NCI-H2227 (cell line): ENCODE measurements around the gene CCNJ.

ENCODE experiments used
- DNase-seq: peaks from one replicate; lab custom pipeline; 2025; ENCODE audit not compliant: unreplicated experiment; lab: John Stamatoyannopoulos, UW

The CCNJ gene

DNA sequence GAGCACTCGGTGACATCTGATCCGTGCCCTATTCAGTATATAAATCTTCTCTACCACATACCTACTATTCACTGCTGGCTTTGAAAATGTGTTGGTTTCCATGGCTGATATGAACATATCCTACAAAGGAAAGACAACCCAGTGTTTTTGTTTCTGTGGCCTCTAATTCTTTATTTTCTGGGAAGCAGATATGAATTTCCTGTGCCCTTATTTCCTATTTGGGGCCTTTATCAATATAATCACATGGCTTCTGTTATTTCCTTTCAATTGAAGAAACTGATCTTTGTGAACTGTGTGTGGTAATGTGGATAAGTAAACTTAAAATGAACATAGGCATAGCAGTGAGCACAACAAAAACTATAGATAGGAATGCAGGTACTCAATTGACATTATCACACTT lies 10.6 kb downstream of the CCNJ start:
- DNase-seq: no peak

DNA sequence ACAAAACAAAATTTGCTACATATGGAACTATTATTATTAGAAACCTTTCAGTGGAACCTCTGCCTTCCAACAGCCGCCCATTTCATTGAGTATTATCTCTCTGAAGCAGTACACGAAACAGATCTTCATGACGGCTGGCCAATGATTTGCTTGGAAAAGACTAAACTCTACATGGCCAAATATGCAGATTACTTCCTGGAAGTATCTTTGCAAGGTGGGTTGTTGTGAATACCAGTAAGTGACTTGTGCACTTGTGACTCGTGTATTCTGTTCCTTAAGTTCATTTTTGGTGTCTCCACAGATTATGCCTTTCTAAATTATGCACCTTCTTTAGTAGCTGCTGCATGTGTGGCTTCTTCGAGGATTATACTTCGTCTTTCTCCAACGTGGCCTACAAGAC lies 13.4 kb downstream of the CCNJ start:
- DNase-seq: no peak

DNA sequence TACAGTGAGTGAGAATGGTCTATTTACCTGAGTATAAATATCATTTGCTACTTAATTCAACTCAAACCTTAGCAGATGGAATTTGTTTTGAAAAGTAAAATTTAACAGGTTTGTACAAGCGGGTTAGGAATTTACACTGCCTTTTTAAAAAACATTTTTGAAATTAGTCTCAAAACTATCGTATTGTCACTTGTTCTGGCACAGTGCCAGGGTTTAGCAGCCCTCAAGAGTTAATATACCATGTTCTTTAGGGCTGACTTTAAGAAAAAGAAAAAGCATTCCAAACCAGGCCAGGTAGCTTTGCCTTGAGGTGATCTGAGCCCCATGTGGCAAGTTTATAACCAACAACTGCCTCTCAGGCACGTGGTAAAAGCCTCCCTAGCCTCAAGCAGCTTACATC lies 17.8 kb downstream of the CCNJ start:
- no peak for DNase-seq

DNA sequence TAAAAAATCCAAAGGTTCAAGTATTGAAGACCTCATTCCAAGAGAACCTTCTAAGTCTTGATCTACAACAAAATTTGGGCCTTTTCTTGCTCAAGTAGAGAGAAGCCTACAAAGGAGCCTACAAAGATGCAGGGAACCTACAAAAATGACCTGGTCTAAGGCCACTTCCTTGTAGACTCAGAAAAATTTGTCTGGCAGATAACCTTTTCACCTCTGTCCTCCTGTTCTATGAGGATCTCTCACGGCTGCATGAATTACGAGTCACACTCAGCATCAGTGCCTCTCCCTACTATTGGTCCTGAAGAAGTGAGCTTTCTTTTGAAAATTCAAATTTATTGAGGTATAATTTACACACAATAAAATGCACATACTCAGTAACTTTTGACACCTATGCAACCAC lies 29.3 kb downstream of the CCNJ start:
- no peak for DNase-seq

DNA sequence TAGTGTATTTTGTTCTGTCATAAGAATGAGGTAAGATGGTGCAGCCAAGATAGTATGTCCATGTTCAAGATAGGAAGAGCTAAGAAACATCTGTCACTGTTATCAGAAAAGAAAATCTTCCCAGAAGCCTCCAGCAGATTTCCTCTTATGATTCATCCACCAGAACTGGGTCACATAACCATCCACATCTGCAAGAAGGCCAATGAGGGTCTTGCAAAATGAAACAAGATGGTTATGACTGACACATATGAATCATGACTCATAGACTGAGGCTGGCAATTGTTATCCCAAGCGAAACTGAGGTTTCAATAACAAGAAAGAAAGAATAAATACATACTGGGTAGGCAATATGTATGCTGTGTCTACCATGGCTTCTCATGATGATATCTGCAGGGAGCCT lies 30.3 kb downstream of the CCNJ start:
- DNase-seq: no peak

DNA sequence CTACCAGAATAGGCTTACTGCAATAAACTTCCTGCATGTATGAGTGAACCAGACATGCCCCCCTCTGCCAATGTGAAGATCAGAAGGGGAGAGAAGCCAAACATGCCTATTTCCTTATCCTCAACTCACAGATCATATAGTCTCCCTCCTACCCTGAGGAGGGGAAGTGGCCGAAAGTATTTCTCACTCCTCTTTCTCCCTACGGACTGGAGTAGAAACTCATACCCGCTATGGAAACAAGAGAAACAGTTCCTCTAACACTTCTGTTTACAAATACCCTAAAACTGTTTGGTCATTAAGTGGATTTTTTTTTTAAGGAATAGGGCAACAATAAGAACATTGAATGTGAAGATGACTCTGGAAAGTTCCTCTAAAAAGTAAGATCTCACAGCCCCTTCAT lies 31.4 kb downstream of the CCNJ start:
- no peak for DNase-seq

DNA sequence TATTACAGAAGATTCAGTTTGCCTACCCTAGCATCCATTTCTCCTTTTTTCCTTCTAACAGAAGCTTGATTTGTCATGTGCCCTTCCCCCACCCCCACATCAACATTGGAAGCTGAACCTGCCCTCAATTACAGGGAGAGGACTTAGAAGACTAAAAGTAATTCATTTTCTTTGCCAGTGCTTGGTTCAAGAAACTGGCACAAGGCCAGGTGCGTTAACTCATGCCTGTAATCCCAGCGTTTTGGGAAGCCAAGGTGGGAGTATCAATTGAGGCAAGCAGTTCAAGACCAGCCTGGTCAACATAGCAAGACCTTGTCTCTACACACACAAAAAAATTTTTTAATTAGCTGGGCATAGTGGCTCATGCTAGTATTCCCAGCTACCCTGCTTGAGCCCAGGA lies 32.6 kb downstream of the CCNJ start:
- peak; percentile 3 for DNase-seq

DNA sequence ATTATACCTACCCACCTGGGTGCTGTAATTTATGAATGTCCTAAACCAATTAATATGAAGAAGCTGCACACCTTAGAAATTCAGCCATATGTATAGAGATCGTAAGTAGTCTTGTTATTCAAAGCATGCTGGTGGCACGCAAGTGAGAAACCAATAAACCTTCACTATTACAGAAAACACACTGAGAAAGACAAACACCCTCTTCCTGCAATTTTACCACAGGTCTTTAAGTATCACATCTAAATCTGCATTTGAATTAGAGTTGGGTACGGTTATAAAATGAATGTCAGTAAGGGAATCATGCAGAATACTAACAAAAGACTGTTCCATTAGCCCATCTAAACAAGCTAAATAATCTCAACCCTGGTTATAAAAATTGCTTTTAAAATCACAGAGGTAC lies 33.8 kb downstream of the CCNJ start:
- no peak for DNase-seq

DNA sequence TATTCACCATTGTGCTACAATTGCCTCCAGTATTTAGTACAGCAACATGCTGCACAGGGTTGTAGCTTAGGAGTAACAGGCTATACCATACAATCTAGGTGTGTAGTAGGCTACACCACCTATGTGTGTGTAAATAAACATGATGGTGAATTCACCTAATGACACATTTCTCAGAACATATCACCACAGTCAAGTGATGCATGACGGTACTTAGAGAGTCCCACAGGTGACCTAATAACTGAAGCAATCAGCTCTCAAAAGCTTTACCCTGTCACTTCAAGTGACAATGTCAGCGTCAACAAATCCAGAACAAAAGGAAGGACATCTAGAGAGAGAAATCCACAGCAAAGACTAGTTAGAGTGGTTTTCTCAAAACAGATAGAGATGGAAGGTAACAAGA lies 38.8 kb downstream of the CCNJ start:
- DNase-seq: no peak

DNA sequence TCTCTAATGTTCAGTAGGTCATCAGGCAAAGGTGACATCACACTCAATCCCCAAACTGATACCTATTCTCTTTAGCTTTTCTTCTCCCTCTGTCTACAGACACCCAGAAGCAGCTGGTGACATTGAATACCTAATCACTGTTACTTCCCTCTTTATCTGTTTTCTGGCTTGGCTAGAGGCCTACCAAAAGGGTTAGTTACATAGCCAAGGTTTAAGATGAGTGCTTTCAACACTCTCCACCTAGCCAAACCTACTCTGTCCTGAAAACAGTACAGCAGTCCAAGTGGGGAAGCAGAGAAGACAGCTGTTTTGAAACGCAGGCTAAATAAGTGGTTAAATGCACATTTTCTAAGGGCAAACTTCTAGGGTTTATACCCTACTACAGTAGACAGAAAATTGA lies 39.4 kb downstream of the CCNJ start:
- DNase-seq: no peak

DNA sequence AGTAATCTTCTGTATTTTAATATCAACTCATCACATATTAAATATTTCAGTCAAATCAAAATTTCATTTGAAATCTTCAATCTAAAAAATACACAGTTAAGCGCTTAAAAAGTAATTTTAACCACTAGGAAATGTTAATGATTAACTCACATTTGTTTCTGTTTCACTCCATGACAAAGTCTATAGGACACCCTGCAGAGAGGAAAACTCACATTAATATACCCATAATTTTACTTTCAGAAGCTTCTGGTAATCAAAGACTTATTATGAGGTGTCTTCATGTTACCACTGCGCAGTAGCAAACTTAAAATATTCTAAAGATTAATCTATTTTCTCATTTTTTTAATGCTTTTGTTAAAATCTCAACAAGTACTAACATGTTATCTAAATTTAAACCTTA lies 45.7 kb downstream of the CCNJ start:
- no peak for DNase-seq

DNA sequence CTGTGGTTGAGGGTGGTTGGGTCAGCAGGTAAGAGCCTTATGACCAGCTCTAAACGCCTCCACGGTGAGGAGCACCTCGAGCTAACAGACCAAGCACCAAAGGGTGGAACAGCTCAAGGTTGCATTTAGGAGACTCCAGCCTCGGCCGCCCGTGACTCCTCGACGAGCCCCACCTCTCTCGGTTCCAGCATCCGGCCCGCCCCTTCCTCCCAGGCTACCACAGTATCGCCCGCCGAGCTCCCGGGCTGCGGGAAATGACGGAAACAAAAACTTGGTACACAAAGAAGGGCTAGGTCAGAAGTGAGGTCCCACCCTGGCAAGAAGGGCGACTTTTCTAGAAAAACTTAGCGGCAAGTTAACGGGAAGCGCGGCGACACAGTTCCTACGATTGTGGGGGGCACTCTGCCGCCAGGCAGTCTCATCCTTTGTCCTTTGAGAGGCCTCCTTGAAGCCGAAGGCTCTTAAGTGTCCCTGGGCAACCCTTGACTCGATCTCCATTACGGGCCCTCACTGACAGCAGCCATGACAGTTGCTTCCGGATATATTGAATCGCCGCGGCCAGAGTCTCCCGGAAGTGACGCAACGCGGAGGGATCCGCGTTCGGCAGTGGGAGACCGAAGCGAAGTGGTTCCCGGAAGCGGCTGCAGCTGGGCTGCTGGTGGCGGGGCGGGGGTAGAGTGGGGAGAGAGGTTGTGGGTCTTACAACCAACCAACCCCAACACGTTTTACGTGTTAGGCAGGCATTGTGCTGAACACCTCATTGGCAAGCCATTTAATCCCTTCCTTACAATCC lies 46.5 kb downstream of the CCNJ start:
- DNase-seq: peak; percentile 95

DNA sequence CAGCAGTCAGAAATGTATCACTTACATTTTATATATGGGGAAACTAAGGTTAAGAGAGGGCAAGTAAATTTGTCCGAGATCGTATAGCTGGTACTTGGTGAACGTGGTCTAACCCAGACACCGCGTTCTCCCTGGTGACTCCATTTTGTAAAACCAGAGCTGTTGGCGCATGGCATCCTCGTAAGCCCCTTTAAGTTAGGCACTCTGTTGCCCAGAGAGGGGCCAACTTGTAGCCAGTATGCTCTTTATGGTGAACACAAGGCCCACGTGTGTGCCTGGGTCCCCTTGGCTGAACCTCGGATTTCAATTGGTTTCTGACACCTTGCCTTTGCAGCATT lies 47.0 kb downstream of the CCNJ start:
- DNase-seq: no peak

DNA sequence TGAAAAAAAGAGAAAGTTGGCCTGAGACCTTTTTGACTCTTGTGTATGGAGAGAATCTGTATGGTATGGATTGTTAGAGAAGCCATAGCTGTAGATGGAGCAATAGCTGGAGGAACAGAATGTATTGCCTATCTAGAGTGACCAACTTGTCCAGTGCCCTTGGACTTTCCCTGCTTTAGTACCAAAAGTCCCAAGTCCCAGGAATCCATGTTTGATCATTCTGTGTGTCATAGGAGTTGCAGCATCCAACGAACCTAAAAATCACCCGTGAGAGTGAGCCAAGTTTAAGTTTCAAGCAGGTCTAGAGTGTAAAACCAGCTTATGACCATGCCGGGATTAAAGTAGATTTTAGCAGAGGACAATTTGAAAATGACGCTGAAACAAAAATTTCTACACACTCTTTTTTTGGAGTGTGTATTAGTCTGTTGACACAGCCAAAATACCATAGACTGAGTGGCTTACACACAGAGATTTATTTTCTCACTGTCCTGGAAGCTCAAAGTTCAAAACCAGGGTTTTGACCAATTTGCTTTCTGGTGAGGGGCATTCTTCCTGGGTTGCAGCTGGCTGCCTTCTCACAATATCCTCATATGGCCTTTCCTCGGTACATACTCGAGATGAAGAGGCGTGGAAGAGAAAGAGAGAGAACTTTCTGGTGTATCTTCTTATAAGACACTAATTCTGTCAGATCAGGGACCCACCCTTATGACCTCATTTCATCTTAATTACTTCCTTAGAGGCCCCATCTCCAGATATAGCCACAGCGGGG lies 49.8 kb downstream of the CCNJ start:
- no peak for DNase-seq

DNA sequence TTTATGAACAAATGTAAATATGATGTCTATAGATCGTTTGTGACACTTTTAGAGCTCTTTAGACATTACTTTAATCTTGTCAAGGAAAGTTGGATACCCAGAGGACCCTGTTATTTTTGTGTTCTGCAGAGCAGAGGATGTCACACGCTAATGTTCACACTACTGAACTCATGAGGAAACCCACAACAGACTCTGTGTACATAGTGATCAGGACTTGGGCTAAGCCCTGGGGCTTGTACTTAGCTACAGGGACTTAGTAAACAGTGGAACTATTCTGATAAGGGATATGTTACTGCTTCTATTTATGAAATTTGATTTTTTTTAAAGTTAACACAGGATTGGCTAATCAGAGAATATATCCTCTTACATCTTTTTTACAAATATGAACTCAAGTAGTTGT lies 50.6 kb downstream of the CCNJ start:
- no peak for DNase-seq

DNA sequence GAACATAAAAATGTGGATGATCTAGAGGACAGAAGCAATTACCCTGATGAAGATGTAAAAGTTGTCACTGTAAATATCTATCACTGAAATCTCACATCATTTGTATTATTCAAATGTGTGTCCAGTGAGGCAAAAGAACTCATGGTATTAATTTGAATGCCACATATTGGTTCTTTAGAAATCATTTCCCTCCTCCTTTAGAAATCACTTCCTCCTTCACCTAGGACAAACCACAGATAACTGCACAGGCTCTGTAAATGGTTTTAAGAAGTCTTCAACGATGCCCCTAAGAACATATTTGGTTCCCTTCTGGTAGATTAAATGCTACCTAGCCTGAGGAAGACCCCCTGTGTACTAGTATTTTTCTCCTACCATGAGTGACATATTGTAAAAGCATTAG lies 53.6 kb downstream of the CCNJ start:
- no peak for DNase-seq

DNA sequence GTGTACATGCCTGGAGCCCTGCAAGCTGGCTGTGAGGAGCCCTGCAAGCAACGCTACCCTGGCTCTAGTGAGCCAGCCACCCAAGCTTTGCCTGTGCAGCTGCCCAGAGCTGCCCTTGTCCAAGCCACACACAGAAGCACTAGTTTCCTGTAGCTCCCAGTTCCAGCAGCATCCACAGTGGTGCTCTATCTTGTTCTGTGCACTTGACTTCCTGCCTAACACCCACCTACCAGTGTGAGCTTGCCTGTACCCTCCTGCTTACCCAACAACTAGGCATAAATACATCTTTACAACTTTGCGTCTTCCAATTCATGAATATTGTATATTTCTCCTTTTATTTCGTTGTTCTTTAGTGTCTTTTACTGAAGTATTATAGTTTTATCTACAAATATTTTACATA lies 54.5 kb downstream of the CCNJ start:
- no peak for DNase-seq

DNA sequence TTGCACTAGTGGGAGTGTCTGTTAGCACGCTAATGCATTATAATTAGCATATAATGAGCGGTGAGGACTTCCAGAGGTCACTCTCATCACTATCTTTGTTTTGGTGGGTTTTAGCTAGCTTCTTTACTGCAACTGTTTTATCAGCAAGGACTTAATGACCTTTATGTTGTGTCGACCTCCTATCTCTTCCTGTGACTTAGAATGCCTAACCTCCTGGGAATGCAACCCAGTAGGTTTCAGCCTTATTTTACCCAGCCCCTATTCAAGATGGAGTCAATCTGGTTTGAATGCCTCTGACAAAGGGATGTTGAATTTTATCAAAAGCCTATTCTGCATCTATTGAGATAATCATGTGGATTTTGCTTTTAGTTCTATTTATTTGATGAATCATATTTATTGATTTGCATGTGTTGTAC lies 64.2 kb downstream of the CCNJ start:
- DNase-seq: no peak
